ENCODE measurements around the gene ASCL5.

DNA sequence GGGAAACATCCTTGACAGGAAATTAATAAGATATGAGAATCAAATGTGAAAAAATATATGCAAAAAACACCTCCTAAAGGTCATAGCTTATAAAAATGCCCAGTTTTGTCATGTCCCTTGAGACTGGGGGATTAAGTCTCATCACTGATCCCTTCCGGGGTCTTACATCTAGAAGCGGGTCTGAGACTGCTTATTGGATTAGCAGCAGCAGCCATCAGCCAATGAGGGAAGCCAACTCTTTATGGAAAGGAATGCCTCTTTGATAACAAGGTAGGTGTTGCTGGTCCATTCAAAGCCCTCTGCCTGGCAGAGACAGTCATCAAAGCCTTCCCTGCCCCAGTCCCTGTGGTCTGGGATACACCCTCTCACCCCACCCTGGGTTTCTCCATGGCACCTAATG, 10.9 kb downstream of the ASCL5 start:
- no peak for TF ChIP-seq POLR2AphosphoS5 (IDR thresholded peaks at IDR 0.05; ENCODE audit: insufficient read depth in 1 of 2, low read depth in 1 of 2)
- TF ChIP-seq CTCF (IDR thresholded peaks at IDR 0.05), result no peak
- TF ChIP-seq POLR2A (IDR thresholded peaks at IDR 0.05), result no peak

Data from vagina (tissue), 2 donors.